ENCODE results near the gene LRIG1. TPM values are rescaled to one million over a fixed set of nuclear protein-coding genes. Genes with fewer than 3 reads are reported as not detected.
A peak's percentile ranks its signal among the peaks of the same experiment; 100 is the strongest.

Gene LRIG1
- total RNA-seq, 1 donor from 2014 or later = 8.2 TPM

DNA sequence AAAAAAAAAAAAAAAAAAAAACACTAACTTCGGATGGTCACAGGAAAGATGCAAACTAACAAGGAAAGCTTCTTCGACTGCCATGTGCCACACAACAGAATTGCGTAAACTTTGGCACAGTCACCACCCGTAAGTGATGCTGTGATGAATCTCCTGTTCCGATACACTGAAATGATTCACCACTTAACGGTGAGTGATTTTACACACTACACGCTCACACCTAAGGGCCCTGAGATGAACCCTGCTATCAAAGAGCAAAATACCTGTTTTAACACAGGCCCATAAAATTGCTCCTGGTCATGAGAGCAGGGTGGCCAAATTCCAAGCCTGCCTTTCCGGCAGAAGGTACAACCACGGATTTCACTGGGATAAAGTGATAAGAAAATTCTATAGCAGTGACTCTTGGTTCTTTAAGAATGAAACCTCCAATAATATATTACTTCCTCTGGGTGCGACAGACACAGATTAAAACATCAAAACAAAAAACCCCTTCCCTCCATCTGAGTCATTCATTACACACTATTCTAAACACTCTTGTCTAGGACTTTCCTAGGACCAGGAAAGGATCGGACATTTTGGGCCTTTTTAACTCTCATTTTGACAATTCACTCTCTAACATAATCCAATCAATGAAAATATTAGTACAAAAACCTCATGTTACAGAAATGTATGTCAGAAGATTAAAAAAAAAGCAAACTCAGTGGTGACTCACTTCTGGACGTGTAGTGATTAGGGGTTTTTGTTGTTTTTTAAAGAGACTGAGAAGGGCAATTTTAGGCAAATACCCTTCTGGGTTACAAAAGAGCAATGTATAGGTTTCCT, 28.3 kb downstream of the LRIG1 start:
- Histone ChIP-seq H3K4me3 (ENCODE audit: low read depth, low read length) (no peak overlapping the region), H3K27me3 (ENCODE audit: control insufficient read depth, insufficient read depth, low read length) (no peaks in the 10 kb centered on the region), H3K36me3 (ENCODE audit: control insufficient read depth, insufficient read depth, low read length) (no peaks in the 10 kb centered on the region)
- TF ChIP-seq, protein P1, sequence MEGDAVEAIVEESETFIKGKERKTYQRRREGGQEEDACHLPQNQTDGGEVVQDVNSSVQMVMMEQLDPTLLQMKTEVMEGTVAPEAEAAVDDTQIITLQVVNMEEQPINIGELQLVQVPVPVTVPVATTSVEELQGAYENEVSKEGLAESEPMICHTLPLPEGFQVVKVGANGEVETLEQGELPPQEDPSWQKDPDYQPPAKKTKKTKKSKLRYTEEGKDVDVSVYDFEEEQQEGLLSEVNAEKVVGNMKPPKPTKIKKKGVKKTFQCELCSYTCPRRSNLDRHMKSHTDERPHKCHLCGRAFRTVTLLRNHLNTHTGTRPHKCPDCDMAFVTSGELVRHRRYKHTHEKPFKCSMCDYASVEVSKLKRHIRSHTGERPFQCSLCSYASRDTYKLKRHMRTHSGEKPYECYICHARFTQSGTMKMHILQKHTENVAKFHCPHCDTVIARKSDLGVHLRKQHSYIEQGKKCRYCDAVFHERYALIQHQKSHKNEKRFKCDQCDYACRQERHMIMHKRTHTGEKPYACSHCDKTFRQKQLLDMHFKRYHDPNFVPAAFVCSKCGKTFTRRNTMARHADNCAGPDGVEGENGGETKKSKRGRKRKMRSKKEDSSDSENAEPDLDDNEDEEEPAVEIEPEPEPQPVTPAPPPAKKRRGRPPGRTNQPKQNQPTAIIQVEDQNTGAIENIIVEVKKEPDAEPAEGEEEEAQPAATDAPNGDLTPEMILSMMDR (IDR thresholded peaks at IDR 0.05; ENCODE audit: insufficient read depth, low read length, poor library complexity, severe bottlenecking) = no peak
- peak; percentile 67 for DNase-seq (ENCODE audit: low read depth)

DNA sequence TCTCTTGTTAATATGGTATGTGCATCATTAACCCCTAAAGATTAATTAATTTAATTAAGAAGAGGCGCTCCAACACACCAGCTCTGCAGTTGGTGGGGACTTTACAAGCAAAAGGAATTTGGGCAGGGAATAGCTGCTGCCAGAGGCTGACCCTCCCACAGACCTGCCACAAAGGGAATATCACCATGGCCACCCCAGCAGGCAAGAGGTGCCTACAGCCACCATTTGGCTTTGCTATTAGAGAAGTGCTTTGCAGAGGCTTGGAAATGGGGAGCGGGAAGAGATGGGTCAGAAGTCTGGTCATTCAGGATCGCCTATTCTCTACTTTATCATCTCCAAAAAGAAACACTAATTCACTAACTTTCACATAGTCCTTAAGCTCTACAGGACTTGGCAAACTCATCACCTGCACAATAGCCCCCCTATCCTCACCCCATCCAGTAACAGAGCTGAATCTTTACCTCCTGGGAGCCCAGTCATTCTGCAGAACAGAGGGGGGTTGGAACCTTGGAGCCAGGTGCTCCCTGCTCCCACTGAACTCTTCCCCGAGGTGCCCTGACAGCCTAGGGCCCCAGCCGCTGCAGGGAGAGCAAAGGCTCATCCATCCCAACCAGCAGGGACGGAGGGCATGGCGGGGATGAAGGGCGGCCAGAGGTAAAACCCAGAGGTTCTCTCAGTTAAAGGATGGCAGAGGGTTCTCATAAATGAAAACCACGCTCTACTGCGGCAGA, 29.7 kb downstream of the LRIG1 start:
- no peak overlapping the region for H3K4me3 ChIP-seq (ENCODE audit: low read depth, low read length)
- TF ChIP-seq, protein P1 (IDR thresholded peaks at IDR 0.05; ENCODE audit: insufficient read depth, low read length, poor library complexity, severe bottlenecking) = no peak
- no peak for DNase-seq (ENCODE audit: low read depth)
- H3K27me3 ChIP-seq (ENCODE audit: control insufficient read depth, insufficient read depth, low read length) = no peaks in the 10 kb centered on the region
- no peaks in the 10 kb centered on the region for H3K36me3 ChIP-seq (ENCODE audit: control insufficient read depth, insufficient read depth, low read length)

DNA sequence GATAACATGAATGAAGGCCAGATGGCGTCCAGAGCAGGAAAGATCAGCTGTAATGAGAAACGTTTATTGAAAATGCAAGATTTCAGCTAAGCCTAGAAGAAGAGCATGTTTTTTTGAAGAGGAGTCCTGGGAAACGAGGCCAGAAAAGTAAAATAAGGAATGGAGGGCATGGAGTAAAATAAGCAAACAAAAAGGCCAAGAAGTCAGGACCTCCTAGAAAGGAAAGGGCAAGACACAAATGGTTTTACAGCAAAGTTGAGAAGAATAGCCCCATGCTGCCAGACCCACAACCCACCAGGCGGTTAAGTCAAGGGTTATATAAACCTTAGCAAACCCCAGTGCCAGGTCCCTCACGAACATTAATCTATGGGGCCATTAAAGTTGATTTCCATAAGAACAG, 30.5 kb downstream of the LRIG1 start:
- H3K27me3 ChIP-seq (ENCODE audit: control insufficient read depth, insufficient read depth, low read length) = no peaks in the 10 kb centered on the region
- no peaks in the 10 kb centered on the region for H3K36me3 ChIP-seq (ENCODE audit: control insufficient read depth, insufficient read depth, low read length)
- DNase-seq (ENCODE audit: low read depth) = no peak
- H3K4me3 ChIP-seq (ENCODE audit: low read depth, low read length) = no peak overlapping the region
- TF ChIP-seq, protein P1 (IDR thresholded peaks at IDR 0.05; ENCODE audit: insufficient read depth, low read length, poor library complexity, severe bottlenecking) = no peak

DNA sequence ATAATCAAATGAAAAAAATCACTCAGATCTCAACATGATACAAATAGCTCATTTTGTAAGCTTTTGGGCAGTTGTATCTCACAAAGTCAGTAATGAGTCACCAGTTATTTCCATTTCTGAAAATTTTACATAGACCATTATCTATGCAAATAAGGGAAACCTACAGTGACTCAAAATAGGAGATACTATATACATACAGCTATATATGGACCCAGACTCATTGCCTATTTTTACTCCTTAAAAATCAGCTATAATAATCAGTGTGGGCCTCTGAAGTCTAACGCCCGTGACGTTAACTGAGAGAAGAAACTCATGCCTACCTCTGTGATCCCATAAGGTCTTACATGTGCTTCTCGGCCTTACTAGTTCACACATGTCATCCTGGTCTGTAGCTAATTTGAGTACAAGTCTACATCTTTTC, 31.6 kb downstream of the LRIG1 start:
- H3K27me3 ChIP-seq (ENCODE audit: control insufficient read depth, insufficient read depth, low read length) = no peaks in the 10 kb centered on the region
- no peaks in the 10 kb centered on the region for H3K36me3 ChIP-seq (ENCODE audit: control insufficient read depth, insufficient read depth, low read length)
- no peak for DNase-seq (ENCODE audit: low read depth)
- TF ChIP-seq, protein P1 (IDR thresholded peaks at IDR 0.05; ENCODE audit: insufficient read depth, low read length, poor library complexity, severe bottlenecking) = no peak
- H3K4me3 ChIP-seq (ENCODE audit: low read depth, low read length) = no peak overlapping the region

DNA sequence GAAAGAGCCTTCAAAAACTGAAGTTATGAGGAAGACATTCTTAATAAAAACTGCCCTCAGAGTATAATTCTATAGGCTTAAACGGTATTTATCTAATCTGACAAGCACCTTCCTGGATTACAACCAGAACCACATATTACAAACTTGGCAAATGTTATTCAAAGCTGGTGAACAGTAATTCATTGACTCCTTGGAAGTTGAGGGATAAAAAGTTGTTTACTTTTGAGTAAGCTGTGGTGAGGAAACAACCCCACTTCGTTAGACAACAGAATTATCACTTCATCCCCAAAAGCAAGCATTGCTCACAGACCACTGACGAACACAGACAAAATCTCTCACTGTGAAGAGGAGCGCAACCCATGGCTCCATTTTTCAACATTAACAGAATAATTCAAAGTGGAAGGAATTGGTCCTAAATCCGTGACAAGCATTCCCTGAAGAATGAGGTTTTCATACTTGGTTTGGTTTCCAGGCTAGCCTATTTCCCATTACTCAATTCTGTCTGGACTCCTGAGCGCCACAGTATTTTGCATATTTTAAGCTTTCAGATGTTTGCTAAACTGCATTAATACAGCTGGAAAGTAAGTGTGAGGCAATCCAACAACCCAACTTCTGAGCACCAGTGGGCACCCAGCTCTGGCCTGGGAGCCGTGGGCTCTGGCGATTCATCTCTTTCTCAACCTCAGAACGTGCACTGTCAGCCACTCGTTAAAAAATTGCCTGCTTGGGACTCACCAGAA, 32.7 kb downstream of the LRIG1 start:
- TF ChIP-seq, protein P1 (IDR thresholded peaks at IDR 0.05; ENCODE audit: insufficient read depth, low read length, poor library complexity, severe bottlenecking) = no peak
- H3K36me3 ChIP-seq (ENCODE audit: control insufficient read depth, insufficient read depth, low read length) = no peaks in the 10 kb centered on the region
- no peaks in the 10 kb centered on the region for H3K27me3 ChIP-seq (ENCODE audit: control insufficient read depth, insufficient read depth, low read length)
- no peak overlapping the region for H3K4me3 ChIP-seq (ENCODE audit: low read depth, low read length)
- DNase-seq (ENCODE audit: low read depth) = no peak
